Endodermal cell (in vitro differentiated cells): Measurements from ENCODE around the gene DDX51. TPM values are rescaled to one million over a fixed set of nuclear protein-coding genes. Genes with fewer than 3 reads are reported as not detected.

Experiments used
- DNase-seq: peaks from one replicate; pipeline ENCODE4 v3.0.0-alpha.2; 2017
- H3K27ac ChIP-seq: 2 replicates; pipeline ENCODE4 v1.5.1; 2013; ENCODE audit warnings: mild to moderate bottlenecking, low read depth, low read length, moderate library complexity
- H3K27me3 ChIP-seq: 2 replicates; pipeline ENCODE4 v1.6.1; 2013; ENCODE audit warnings: mild to moderate bottlenecking, low read length, moderate library complexity; ENCODE audit not compliant: insufficient read depth, control insufficient read depth, poor library complexity, severe bottlenecking
- H3K36me3 ChIP-seq: 2 replicates; pipeline ENCODE4 v1.7.0; 2013; ENCODE audit warnings: mild to moderate bottlenecking, low read length, moderate library complexity; ENCODE audit not compliant: control insufficient read depth, insufficient read depth
- H3K4me1 ChIP-seq: one replicate; pipeline ENCODE4 v1.7.0; 2013; ENCODE audit warnings: low read length; ENCODE audit not compliant: control insufficient read depth, insufficient read depth
- H3K4me3 ChIP-seq: 2 replicates; pipeline ENCODE4 v1.5.1; 2013; ENCODE audit warnings: mild to moderate bottlenecking, low read length, moderate library complexity
- H3K9ac ChIP-seq: 2 replicates; pipeline ENCODE4 v1.6.1; 2013; ENCODE audit warnings: mild to moderate bottlenecking, low read length, moderate library complexity; ENCODE audit not compliant: poor library complexity, severe bottlenecking; ENCODE audit errors: extremely low read depth
- H3K9me3 ChIP-seq: 2 replicates; pipeline ENCODE4 v1.6.1; 2013; ENCODE audit warnings: mild to moderate bottlenecking, low read length, moderate library complexity; ENCODE audit not compliant: control insufficient read depth
- H3K27ac Mint-ChIP-seq: 2 replicates; pipeline ENCODE4 v1.8.0; 2020; ENCODE audit warnings: mixed read lengths
- H3K27me3 Mint-ChIP-seq: 2 replicates; pipeline ENCODE4 v1.8.0; 2021; ENCODE audit warnings: mild to moderate bottlenecking, mixed read lengths; ENCODE audit not compliant: insufficient read depth
- H3K36me3 Mint-ChIP-seq: 2 replicates; pipeline ENCODE4 v1.8.0; 2020; ENCODE audit warnings: low read depth, mixed read lengths
- H3K4me1 Mint-ChIP-seq: 2 replicates; pipeline ENCODE4 v1.8.0; 2020; ENCODE audit warnings: mixed read lengths
- H3K4me3 Mint-ChIP-seq: 2 replicates; pipeline ENCODE4 v1.8.0; 2020; ENCODE audit warnings: mild to moderate bottlenecking, moderate library complexity, mixed read lengths
- H3K9me3 Mint-ChIP-seq: 2 replicates; pipeline ENCODE4 v1.8.0; 2020; ENCODE audit warnings: mild to moderate bottlenecking, mixed read lengths
- WGBS, 2 experiments: methylation state at CpG; one replicate each; pipeline versions ENCODE4 v1.1.5 to v1.1.7; 2013; ENCODE audit warnings: missing lambda C conversion rate in 2 of 2, mixed read lengths in 1 of 2; ENCODE audit not compliant: insufficient coverage in 1 of 2, insufficient read length in 1 of 2; 5-methylcytosine and 5-hydroxymethylcytosine counted together
- total RNA-seq, 2 donors: library from RNA; stranded (reverse); fragmentation: NEBNext Ultra II Directional in 1 of 2; extraction: Animal tissue kit (Norgen Biotek cat#: 25700) in 1 of 2; gene quantifications; 2 replicates in 1 of 2; 3 replicates in 1 of 2; pipeline ENCODE4 v1.2.1, GENCODE V29; 2021
- TF ChIP-seq, protein P1 (sequence below): fragments of 200-600 bp; sonication (generic); conservative IDR thresholded peaks from 2 replicates; pipeline ENCODE4 v1.5.0; 2021; ENCODE audit warnings: antibody characterized with exemption, mild to moderate bottlenecking

The DDX51 gene
- total RNA-seq, 2 donors from 2014 or later = 31.5 to 33.8 TPM

DNA sequence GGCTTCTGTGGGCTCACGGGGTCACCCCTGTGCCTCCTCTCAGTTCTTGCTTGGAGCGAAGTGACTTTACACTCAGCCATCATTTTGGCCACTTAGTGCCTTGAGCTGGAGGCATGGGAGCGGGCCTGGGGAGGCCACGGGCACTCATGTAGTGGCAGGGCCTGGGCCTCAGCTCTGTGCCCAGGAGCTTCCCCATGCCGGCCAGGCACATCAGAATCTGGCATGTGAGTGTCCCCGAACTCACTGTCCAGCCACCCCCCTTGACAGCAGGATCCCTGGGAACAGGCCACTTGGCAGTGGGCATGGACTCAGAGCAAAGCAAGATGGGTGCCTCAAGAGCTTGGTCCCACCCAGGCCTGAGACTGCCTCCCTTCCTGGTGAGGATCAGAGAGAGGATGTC is 29.5 kb downstream of the DDX51 start:
- Histone ChIP-seq H3K9ac (no peak overlapping the region), H3K36me3 (peaks cover 44% of the 10 kb centered on the region), H3K27me3 (no peaks in the 10 kb centered on the region), H3K27ac (no peak overlapping the region), H3K9me3 (no peaks in the 10 kb centered on the region), H3K4me1 (no peaks in the 10 kb centered on the region), H3K4me3 (no peak overlapping the region)
- H3K4me3 Mint-ChIP-seq = no peak overlapping the region
- H3K27ac Mint-ChIP-seq = no peak overlapping the region
- no peaks in the 10 kb centered on the region for H3K9me3 Mint-ChIP-seq
- WGBS, 2 experiments = 93 to 95% methylated on average over 4 to 6 of the region's 6 CpGs
- H3K27me3 Mint-ChIP-seq = no peaks in the 10 kb centered on the region
- H3K4me1 Mint-ChIP-seq = no peaks in the 10 kb centered on the region
- peak; percentile 24 for DNase-seq
- H3K36me3 Mint-ChIP-seq = peaks cover 64% of the 10 kb centered on the region
- TF ChIP-seq, protein P1, sequence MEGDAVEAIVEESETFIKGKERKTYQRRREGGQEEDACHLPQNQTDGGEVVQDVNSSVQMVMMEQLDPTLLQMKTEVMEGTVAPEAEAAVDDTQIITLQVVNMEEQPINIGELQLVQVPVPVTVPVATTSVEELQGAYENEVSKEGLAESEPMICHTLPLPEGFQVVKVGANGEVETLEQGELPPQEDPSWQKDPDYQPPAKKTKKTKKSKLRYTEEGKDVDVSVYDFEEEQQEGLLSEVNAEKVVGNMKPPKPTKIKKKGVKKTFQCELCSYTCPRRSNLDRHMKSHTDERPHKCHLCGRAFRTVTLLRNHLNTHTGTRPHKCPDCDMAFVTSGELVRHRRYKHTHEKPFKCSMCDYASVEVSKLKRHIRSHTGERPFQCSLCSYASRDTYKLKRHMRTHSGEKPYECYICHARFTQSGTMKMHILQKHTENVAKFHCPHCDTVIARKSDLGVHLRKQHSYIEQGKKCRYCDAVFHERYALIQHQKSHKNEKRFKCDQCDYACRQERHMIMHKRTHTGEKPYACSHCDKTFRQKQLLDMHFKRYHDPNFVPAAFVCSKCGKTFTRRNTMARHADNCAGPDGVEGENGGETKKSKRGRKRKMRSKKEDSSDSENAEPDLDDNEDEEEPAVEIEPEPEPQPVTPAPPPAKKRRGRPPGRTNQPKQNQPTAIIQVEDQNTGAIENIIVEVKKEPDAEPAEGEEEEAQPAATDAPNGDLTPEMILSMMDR = no peak

DNA sequence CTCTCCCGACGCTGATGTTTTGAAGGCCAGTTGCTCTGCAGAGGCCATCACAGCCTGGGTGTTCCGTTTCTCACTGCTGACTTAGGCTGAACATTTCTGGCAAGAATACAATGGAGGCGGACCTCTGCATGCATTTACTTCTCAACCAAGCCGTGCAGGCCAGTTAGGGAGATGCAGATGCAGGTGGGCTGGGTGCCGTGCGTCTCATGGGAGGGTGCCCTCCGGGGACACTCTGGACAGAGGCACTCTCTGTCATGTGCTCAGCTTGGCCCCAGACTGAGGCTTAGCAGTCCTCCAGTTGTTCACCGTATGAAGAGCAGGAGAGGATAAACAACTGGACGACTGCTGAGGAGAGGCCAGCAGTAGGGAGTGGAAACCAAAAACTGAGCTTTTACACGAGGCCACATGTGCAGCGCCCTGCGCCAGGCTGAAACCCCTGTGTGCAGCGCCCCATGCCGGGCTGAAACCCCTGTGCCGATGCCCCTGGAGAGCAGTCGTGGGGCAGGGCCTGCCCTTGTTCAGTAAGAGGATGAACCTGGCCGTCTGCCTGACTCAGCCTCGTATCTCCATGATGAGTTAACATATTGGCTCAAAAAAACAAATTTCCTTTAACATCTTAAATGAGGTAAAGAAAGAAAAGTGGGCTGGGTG is 32.3 kb downstream of the DDX51 start:
- H3K9me3 Mint-ChIP-seq = no peaks in the 10 kb centered on the region
- no peak overlapping the region for H3K27ac Mint-ChIP-seq
- DNase-seq = peak; percentile 38
- Histone ChIP-seq H3K9ac (no peak overlapping the region), H3K27me3 (no peaks in the 10 kb centered on the region), H3K9me3 (no peaks in the 10 kb centered on the region), H3K4me1 (no peaks in the 10 kb centered on the region), H3K4me3 (no peak overlapping the region), H3K36me3 (peaks cover 56% of the 10 kb centered on the region), H3K27ac (no peak overlapping the region)
- WGBS, 2 experiments = 94 to 98% methylated on average over 16 to 19 of the region's 19 CpGs
- no peaks in the 10 kb centered on the region for H3K27me3 Mint-ChIP-seq
- no peaks in the 10 kb centered on the region for H3K4me1 Mint-ChIP-seq
- H3K36me3 Mint-ChIP-seq = peaks cover 64% of the 10 kb centered on the region
- TF ChIP-seq, protein P1 = no peak
- no peak overlapping the region for H3K4me3 Mint-ChIP-seq

DNA sequence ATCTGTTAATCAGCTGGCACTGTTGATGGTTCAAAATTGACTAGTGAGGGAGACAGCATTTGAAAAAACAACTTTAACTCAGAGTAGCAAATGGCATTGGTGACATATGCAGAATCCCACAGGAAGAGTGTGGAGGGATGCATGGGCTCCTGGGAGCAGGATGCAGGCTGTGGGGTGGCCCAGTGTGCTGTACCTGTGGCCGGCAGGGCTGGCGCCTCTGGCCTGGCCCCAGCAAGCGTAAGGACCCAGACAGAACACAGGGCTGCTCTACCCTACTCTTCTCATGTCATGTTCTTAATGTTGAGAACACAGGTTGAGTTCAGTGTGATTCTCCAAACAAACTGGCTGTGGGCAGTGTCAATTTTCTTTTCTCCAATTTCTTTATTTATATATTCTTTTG is 33.4 kb downstream of the DDX51 start:
- no peaks in the 10 kb centered on the region for H3K9me3 Mint-ChIP-seq

More for the DNA sequence above, 33.4 kb downstream of the DDX51 start:
- TF ChIP-seq, protein P1 = no peak
- Mint-ChIP-seq H3K27me3 (no peaks in the 10 kb centered on the region), H3K4me1 (no peaks in the 10 kb centered on the region), H3K27ac (no peak overlapping the region), H3K4me3 (no peak overlapping the region), H3K36me3 (peaks cover 57% of the 10 kb centered on the region)
- peak; percentile 13 for DNase-seq
- WGBS, 2 experiments = 72 to 79% methylated on average over 2 to 3 of the region's 3 CpGs
- Histone ChIP-seq H3K9me3 (no peaks in the 10 kb centered on the region), H3K27me3 (no peaks in the 10 kb centered on the region), H3K27ac (no peak overlapping the region), H3K9ac (no peak overlapping the region), H3K4me1 (no peaks in the 10 kb centered on the region), H3K4me3 (no peak overlapping the region), H3K36me3 (peaks cover 56% of the 10 kb centered on the region)
